ENCODE results near the gene ARHGAP32.

ARHGAP32 gene

DNA sequence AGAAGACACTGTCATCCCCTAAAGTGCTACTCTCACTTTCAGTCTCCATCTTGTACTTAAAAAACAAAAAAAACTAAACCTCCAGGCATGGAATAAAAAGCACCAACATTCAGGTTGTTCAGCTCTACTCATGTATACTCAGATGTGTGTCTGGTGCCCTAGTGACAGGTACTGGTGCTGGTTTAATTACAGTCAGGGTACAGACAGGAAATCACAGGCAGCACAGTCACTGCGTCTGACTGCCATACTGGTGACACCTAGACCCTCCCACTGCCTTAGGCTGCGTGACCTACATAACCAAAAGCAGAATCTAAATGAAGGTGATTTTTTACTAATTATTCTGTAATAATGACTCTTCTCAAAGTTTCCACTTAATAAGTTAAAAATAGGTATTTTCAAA lies at the start of gene ARHGAP32:
Gene ARHGAP32 (minus strand): TSS at position 176 of the 400 bp plus-strand sequence. CDS start 127 bp downstream, at position 49.
- DNase-seq (ENCODE audit: low spot score), result no peak

DNA sequence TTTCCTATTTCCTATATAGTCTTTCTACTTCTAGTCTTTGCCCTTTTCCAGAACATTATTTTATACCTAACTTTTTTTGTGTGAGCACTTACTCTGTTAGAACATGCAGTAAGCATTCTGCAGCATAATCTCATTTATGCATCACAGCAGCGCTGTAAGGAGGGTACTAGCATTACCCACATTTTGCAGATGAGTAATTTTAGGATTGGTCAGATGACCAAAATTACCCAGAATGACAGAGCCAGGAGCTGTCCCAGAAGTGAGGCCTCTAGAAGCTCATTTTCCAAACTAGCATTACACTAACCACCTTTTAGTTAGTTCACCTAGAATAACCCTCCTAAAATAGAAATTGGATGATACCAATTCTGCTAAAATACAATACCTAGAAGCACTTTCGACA lies 47.1 kb upstream of the ARHGAP32 start:
- no peak for DNase-seq (ENCODE audit: low spot score)

DNA sequence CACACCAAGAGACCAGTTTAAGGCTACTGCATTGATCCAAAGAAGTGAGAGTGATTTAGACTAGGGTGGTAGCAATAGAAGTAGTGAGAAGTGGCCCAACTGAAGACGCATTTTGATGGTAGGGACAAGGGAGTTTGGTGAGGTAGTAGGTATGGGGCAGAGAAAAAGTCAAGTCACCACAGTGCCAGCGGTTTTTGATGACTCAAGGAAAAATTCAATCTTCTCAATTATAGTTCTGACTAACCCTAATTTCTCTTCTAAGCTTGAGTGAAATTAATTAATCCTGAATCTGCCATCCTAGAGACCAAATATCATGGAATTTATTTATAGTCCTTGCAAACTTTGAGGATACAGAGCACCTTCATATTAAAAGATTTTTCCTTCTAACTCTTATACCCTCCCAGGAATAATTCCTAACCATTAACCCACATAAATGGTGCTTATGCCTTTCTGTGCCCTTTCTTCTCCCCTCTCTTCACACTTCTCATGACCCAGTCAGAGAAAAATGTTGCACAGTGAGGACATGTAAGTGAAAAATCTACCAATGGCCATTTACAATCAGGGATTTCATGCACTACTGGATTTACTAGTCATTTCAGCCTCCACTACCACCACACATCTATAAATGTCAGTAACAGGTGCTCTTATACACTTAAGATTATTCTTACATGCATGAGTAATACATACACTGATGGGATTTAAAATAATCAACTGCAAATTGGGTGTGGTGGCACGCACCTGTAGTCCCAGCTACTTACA lies 45.9 kb upstream of the ARHGAP32 start:
- no peak for DNase-seq (ENCODE audit: low spot score)

DNA sequence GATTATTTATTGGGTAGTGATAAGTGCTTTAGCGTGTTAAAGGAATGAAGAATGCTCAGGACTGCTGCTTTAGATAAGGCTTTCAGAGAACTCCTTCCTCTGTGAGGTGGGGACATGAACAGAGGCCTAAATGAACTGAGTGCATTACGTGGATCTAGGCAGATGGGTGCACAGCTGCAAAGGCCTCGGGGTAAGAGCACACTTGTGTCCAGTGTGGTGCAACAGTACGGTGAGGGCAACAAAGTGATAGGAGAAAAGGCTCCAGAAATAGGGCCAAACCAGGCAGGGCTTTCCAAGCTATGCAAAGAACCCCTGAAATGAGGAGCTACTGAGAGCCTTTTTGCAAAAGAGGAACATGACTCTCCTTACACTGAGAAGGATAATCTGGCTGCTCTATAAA lies 45.3 kb upstream of the ARHGAP32 start:
- DNase-seq (ENCODE audit: low spot score), result no peak

DNA sequence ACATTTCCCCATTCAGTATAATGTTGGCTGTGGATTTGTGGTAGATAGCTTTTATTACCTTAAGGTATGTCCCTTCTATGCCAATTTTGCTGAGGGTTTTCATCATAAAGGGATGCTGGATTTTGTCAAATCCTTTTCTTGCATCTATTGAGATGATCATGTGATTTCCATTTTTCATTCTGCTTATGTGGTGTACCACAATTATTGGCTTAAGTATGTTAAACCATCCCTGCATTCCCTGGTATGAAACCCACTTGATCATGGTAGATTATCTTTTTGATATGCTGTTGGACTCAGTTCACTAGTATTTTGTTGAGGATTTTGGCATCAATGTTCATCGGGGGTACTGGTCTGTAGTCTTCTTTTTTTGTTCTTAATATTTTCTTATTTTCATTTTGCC lies 44.7 kb upstream of the ARHGAP32 start:
- no peak for DNase-seq (ENCODE audit: low spot score)

DNA sequence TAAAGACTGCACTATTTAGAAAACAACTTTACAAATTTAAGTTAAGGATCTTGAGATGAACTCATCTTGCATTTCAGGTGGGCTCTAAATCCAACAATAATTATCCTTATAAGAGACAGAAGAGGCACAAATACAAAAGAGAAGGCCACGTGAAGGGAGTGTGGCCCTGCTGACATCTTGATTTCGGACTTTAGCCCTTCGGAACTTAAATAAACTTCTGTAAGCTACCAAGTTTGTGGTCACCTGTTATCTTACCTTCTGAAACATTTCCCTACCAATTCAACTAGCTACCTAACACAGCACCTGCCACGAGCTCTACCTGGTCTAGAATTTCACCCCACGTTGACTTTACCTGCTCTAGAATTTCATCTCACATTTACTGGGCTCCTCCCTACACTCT lies 42.9 kb upstream of the ARHGAP32 start:
- DNase-seq (ENCODE audit: low spot score), result no peak

DNA sequence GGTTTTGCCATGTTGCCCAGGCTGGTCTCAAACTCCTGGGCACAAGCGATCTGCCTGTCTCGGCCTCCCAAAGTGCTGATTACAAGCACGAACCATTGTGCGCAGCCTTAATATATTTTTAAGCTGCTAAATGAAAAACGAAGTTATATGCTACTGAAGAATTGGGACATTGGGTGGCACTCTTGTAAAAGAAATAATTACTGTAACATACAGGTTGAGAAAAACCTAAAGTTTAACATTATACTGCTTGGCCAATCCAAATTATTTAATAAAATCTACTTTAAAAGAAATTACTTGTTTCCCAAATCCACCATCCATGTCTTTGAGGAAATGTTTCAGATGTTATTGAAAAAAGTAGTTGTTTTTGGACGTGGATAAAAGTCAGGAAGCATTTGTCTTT lies 37.9 kb upstream of the ARHGAP32 start:
- DNase-seq (ENCODE audit: low spot score), result no peak

DNA sequence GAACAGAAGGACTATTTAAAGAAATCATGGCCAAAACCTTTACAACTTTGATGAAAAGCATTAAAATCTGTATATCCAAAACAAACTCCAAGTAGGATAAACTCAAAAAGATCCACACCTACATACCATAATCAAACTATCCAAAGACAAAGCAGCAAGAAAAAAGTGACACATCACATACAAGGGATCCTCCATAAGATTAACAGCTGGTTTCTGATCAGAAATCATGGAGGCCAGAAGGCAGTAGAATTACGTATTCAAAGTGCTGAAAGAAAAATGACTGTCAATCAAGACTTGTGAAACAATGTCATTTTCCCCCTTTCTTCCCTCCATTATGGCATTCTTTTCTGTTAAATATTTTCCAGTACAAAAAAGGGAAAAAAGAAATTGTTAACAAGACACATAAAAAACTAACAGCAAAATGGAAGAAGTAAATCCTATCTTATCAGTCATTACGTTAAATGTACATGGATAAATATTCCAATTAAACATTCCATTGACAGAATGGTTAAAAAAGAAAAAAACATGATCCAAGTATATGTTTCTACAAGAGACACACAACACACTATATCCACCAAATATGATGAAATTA lies 34.2 kb upstream of the ARHGAP32 start:
- DNase-seq (ENCODE audit: low spot score), result no peak

DNA sequence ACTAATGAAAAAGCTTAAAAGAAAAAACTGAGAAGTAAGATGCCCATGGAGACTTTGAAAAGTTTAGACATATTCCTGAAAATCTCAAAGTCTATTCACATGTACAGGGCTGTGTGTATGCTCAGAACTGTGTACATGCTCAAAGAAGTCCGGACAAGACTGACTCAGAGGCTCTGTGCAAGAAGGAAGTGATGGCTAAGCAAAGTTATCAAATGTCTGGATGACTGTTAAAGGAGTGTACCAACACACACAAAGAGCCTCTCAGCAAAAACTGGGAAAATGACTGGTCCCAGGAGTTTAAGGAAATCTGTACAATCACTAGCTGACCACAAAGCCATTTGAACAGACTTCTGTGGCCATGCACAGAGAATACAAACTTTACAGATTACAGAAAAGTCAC lies 33.1 kb upstream of the ARHGAP32 start:
- DNase-seq (ENCODE audit: low spot score), result no peak

DNA sequence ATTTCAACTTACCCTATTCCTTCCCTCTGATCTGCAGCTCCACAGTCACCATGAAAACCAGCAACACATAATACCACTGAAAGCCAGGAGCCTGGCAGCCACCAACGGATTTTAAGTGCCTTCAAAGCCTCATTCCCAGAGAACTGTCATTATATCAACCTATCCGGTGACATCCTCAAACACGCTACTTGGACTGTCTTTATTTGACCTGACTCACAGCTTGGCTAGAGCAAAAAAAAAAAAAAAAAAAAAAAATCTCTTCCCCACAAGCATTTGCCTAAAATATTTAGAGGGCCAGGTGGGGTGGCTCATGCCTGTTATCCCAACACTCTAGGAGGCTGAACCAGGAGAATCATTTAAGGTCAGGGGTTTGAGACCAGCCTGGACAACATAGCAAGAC lies 32.4 kb upstream of the ARHGAP32 start:
- no peak for DNase-seq (ENCODE audit: low spot score)

DNA sequence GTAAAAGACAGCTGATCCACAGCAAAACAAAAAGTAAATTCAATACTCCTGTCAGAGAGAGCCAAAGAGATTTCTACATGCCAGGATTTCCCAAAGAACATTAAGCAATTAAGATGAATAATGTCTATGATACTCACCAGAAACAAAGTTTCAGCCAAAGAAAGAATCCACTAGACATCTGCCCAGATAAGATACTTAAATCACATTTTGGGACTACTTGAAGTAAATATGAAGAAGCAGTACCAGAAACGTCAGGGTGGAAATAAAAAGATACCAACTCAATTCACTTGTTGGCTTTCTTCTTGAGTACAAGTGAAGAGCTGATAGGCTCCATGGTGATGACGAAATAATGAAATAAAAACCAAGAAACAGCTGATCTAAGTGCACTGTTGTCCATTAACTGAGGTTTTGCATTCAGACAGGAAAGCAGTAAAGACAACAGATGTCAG lies 31.6 kb upstream of the ARHGAP32 start:
- no peak for DNase-seq (ENCODE audit: low spot score)

DNA sequence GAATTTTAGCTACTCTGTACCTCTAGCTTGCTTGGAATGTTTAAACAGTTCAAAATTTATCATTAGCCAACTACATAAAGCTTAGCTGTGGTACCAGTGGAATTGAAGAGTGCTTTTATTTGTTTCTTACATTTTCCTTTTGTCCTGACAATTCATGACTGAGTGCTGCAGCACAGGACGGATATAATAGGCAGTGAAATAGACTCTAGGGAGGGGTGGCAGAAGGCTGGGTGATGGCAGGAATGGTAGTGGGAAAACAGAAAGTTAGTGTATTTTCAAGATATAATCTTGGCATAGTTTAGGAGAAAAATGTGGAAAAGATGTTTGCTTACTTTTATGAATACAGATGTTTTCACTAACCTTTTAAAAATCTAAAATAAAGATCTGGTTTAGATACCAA lies 31.1 kb upstream of the ARHGAP32 start:
- no peak for DNase-seq (ENCODE audit: low spot score)

DNA sequence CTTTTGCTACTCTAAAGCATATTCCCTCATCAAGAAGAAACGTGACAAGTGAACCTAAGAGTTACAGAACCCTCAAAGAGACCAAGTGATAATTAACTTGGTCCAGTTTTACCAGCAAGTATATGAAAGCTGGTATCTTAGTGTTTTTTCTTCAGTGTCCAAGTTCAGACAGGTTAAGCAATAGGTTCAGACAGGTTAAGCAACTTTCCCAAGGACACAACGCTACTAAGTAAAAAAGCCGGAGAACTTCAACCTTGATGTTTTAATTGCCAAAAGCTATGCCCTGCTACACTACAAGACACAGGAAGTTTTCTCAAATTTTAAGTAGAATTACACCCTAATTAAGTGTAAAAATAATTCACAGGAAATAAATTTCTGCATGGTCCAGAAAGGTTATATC lies 30.0 kb upstream of the ARHGAP32 start:
- DNase-seq (ENCODE audit: low spot score), result no peak

DNA sequence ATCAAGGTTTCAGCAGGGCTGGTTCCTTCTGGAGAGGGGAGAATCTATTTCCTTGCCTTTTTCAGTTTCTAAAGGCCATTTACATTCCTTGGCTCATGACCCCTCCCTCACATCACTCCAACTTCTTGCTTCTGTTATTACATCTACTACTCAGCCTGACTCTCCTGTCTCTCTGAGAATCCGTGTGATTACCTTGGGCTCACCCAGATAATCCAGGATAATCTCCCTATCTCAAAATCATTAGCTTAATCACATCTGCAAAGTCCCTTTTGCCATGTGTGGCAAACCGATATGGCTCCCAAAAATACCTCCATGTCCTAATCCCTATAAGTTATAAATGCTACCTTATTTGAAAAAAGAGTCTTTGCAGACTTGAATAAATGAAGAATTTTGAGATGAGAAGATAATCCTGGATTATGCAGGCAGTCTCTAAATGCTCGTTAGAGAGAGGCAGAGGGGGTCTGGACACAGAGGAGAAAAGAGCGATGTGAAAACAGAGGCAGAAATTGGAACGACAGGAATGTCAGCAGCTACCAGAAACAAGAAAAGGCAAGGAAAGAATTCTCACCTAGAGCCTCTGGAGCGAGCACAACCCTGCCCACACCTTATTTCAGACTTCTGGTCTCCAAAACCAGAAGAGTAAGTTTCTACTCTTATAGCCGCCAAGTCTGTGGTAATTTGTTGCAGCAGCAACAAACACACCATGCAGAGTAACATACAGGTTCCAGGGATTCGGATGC lies 23.6 kb upstream of the ARHGAP32 start:
- DNase-seq (ENCODE audit: low spot score), result no peak

DNA sequence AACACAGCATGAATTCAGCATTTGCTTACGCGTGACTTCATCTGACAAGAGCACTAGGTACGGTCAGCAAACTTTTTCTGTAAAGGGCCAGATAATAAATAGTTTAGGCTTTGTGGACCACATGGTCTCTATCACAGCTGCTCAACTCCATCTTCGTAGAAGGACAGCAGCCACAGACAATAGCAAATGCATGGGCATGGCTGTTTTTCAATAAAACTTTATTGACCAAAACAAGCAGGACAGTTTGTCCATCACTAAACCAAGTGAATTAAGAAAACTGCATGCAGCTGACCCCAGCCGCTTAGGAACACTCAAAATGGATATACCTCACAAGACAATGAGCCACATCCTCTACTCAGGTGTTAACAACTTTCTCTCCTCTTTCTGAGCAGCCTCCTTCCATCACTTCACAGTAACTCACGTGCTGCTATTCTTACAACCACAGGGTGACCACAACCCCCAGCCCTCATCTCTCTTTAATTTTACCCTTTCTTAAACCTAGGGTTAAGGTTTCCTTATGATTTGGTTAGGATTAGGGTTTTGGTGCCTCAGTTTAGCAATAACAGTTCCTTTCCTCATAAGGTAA lies 22.7 kb upstream of the ARHGAP32 start:
- DNase-seq (ENCODE audit: low spot score), result no peak

DNA sequence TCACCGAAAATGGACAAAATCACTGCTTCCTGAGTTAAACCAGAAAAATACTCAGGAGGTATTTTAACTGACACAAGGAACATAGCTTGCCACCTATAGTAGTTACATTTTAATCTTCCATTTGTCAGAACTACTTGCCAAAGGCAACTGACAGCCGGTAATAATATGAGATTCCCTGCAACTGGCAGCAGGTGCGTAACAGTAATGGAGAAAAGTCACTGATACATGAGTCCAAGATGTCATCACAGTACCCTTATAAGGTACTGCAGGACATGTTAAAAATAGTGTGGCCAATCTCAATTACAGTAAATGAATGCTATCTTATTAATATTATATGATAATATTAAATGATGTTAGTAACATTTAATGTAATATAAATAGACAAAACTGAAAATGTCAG lies 21.1 kb upstream of the ARHGAP32 start:
- DNase-seq (ENCODE audit: low spot score), result no peak

DNA sequence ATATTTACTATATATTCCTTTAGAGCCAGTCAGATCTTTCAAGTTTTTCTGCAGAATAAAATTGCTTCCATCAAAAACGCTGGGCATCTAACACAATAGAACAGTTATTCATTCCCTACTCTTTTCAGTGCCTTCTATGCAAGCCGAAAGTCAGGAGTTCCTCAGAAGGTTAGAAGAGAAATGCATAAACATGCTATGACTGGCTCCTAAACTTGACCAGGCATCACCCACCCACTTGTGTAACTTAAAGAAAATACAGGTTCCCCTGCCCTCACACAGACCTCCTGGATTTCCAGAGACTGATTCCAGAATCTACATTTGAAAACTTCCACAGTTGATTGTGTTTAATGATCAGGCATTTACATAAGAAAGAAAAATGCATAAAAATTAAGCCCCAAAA lies 19.3 kb upstream of the ARHGAP32 start:
- no peak for DNase-seq (ENCODE audit: low spot score)

DNA sequence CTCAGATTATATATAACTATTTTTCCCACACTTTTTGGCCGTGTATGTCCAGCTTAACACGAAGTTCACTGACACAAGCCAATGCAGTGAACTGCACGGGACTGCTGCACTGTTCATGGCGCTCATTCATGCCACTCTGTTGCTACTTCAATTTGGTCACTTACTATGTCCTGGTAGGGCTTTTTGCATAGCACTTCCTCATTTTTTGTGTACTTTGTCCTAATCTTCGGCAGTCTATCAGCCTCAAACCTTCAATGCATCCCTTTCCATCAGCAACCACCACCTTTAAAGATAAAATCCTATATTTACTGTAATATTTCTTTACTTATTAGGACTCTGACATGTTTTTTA lies 18.7 kb upstream of the ARHGAP32 start:
- DNase-seq (ENCODE audit: low spot score), result no peak

DNA sequence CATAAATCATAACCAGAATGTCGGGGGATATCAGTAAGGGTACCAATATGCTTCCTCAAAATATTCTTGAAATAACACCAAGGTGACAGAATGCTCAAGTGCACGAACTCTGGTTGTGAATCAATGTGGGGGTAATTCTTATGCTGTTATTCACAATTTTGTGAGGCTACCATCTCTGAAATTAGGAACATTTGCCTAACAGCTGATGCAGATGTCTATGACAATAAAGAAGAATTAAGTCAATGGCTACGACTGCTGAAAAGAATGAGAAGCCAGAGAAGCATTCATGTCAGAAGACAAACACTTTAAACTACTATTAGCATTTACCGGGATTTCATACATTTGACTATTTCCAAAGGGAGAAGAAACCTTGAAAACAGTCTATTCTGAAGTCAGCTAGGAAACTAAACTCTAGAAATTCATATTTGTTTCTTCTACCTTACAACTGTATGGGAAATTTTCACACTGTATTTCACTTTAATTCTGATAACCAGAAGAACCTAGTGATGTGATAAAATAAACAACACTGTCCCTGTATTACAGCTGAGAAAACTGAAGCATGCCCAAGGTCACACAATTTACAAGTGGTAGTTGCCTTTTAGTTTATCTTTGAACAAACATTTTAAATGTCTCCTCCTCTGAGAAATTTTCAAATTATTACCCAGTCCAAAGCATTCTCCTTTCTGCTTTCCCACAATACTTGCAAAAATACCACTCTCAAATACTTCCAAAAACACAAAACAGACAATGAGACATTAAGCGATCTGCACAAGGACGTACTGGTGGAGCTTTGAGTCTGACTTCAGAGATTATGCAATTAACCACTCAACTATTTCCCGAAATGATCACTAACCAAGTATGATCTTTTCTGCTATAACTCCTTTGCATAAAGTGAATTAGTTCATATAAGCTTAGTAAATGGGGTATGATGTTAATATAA lies 18.0 kb upstream of the ARHGAP32 start:
- DNase-seq (ENCODE audit: low spot score), result no peak

DNA sequence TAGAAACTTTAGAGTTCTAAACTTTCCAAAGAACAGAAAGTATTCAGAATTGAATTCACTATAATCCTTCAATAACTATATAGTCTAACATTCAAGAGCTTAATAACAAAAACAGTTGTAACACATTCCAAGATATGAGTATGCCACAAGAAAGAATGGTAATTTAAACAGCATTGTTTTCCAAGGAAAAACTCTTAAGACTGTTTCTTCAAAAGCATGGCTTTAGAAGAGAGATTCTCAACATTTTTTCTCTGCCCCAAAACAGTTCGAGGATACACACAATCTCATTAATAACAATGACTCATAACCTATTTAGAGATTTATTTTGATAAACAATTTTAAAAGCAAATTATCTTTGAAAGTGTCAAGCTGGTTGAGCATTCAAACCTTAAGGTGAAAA lies 16.7 kb upstream of the ARHGAP32 start:
- no peak for DNase-seq (ENCODE audit: low spot score)

DNA sequence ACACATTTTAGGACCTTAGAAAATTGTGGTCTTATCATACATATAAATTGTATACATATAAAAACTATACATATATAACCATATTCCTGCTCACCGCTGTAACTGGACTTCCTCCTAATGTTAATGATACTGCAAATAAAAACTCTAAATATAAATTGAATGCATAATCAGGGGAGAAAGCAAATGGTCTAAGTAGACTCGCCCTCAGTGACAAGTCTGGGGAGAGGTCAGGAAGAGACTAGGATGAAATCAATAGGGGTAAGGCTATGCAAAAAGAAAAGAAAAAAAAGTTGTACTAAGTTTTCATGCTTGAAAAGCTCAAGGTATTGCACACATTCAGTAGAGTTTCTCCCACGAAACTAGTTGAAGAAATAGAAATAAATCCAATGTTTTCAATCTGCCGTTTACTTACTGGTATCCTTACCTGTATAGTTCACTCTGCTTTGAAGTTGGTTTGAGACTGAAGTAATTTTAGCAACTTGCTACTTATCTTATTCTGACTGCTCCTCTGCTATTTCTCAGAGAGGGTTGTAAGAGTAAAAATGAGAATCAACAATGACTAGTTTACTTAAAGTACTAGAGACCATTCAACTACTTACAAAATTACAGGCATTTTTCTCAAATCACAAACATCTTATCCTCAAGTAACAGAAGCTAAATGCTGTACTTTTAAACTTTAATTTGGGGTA lies 12.2 kb upstream of the ARHGAP32 start:
- no peak for DNase-seq (ENCODE audit: low spot score)

All from left forelimb (tissue), 1 donor.